HepG2 (cell line): ENCODE results near the gene SPTBN4. TPM values are rescaled to one million over a fixed set of nuclear protein-coding genes. Genes with fewer than 3 reads are reported as not detected.

Experiments used
- CAMTA2 ChIP-seq: sonication (generic); formaldehyde crosslinking; IDR thresholded peaks from 2 replicates; pipeline ENCODE4 v1.4.0; 2020; ENCODE audit warnings: mild to moderate bottlenecking, missing genetic modification reagents, borderline replicate concordance
- CENPT ChIP-seq: sonication (generic); formaldehyde crosslinking; IDR thresholded peaks from 2 replicates; pipeline ENCODE4 v1.8.0; 2022; ENCODE audit warnings: low read depth, mild to moderate bottlenecking, moderate library complexity, missing genetic modification reagents
- FLYWCH1 ChIP-seq: sonication (generic); formaldehyde crosslinking; IDR thresholded peaks from 2 replicates; pipeline ENCODE4 v1.8.1; 2023; ENCODE audit warnings: mild to moderate bottlenecking, missing genetic modification reagents
- FOXA3 ChIP-seq: IDR thresholded peaks from 2 replicates; pipeline ENCODE4 v1.6.1; 2016; ENCODE audit warnings: missing genetic modification reagents, missing compliant biosample characterization
- FOXJ3 ChIP-seq: sonication (generic); formaldehyde crosslinking; IDR thresholded peaks from 2 replicates; pipeline ENCODE4 v1.4.0; 2020; ENCODE audit warnings: missing genetic modification reagents, mild to moderate bottlenecking, borderline replicate concordance
- HCFC1 ChIP-seq: fragments of 150-350 bp; IDR thresholded peaks from 2 replicates; pipeline ENCODE4 v1.6.1; 2014; ENCODE audit warnings: low read depth, low read length
- HIVEP1 ChIP-seq: sonication (generic); formaldehyde crosslinking; IDR thresholded peaks from 2 replicates; pipeline ENCODE4 v1.4.0; 2020; ENCODE audit warnings: mild to moderate bottlenecking, missing genetic modification reagents
- KDM5A ChIP-seq: fragments of 200-600 bp; sonication (generic); IDR thresholded peaks from 2 replicates; pipeline ENCODE4 v1.7.0; 2018; ENCODE audit warnings: antibody characterized with exemption, mild to moderate bottlenecking, low read length, borderline replicate concordance
- KLF16 ChIP-seq, 2 experiments: sonication (generic) in 1 of 2; formaldehyde crosslinking in 1 of 2; IDR thresholded peaks; 2 replicates each; pipeline versions ENCODE4 v1.6.1 to v1.8.0; 2016 to 2023; ENCODE audit warnings: missing genetic modification reagents in 2 of 2, missing compliant biosample characterization in 1 of 2
- MTA1 ChIP-seq: sonication (generic); formaldehyde crosslinking; IDR thresholded peaks from 2 replicates; pipeline ENCODE4 v1.4.0; 2020; ENCODE audit warnings: missing genetic modification reagents, mild to moderate bottlenecking, borderline replicate concordance
- NFIB ChIP-seq: sonication (generic); formaldehyde crosslinking; IDR thresholded peaks from 2 replicates; pipeline ENCODE4 v1.9.0; 2021; ENCODE audit warnings: missing genetic modification reagents, mild to moderate bottlenecking, borderline replicate concordance
- SKI ChIP-seq: fragments of 450-650 bp; IDR thresholded peaks from one replicate; pipeline ENCODE4 v1.6.1; 2018; ENCODE audit warnings: mild to moderate bottlenecking; ENCODE audit not compliant: partially characterized antibody
- SMAD3 ChIP-seq: sonication (generic); formaldehyde crosslinking; IDR thresholded peaks from 2 replicates; pipeline ENCODE4 v1.4.0; 2020; ENCODE audit warnings: missing genetic modification reagents
- ZFP37 ChIP-seq: sonication (generic); formaldehyde crosslinking; IDR thresholded peaks from 2 replicates; pipeline ENCODE4 v1.4.0; 2020; ENCODE audit warnings: missing genetic modification reagents, borderline replicate concordance
- ZMAT3 ChIP-seq: sonication (generic); formaldehyde crosslinking; conservative IDR thresholded peaks from 2 replicates; pipeline ENCODE4 v1.7.0; 2021; ENCODE audit warnings: missing genetic modification reagents
- ZNF572 ChIP-seq: sonication (generic); formaldehyde crosslinking; IDR thresholded peaks from 2 replicates; pipeline ENCODE4 v1.5.1; 2020; ENCODE audit warnings: mild to moderate bottlenecking, missing genetic modification reagents
- ZNF720 ChIP-seq: sonication (generic); formaldehyde crosslinking; IDR thresholded peaks from 2 replicates; pipeline ENCODE4 v1.4.0; 2020; ENCODE audit warnings: missing genetic modification reagents
- ZNF749 ChIP-seq: sonication (generic); formaldehyde crosslinking; IDR thresholded peaks from 2 replicates; pipeline ENCODE4 v1.8.0; 2022; ENCODE audit warnings: mild to moderate bottlenecking, missing genetic modification reagents, moderate library complexity, borderline replicate concordance
- polyA plus RNA-seq, 8 experiments: library from polyadenylated mRNA; depleted of rRNA in 3 of 8; stranded (reverse) in 7 of 8; unstranded in 1 of 8; fragments of >200 nt; fragmentation: Illumina TruSeq in 4 of 8; extraction: Trizol in 4 of 8; gene quantifications; 2 replicates each; pipeline versions ENCODE4 v1.2.1 to v1.2.3, GENCODE V29; 2011 to 2016; ENCODE audit warnings: low read depth in 4 of 8, missing spikeins in 1 of 8, mixed read lengths in 1 of 8; ENCODE audit not compliant: insufficient read depth in 1 of 8
- total RNA-seq, 5 experiments: library from RNA; depleted of rRNA; stranded (reverse); fragments of >200 nt; fragmentation: Illumina TruSeq; extraction: Trizol; gene quantifications; 2 replicates each; pipeline ENCODE4 v1.2.3, GENCODE V29; 2016; ENCODE audit warnings: low read depth in 1 of 5
- TF ChIP-seq, protein P1 (sequence below): sonication (generic); formaldehyde crosslinking; IDR thresholded peaks from 2 replicates; pipeline ENCODE4 v1.8.1; 2023; ENCODE audit warnings: mild to moderate bottlenecking, missing genetic modification reagents
- TF ChIP-seq, protein P2 (sequence below): sonication (generic); formaldehyde crosslinking; conservative IDR thresholded peaks from 2 replicates; pipeline ENCODE4 v1.8.0; 2022; ENCODE audit warnings: low read depth, missing genetic modification reagents
- TF ChIP-seq, protein P3 (sequence below): sonication (generic); formaldehyde crosslinking; IDR thresholded peaks from 2 replicates; pipeline ENCODE4 v1.4.0; 2020; ENCODE audit warnings: mild to moderate bottlenecking, missing genetic modification reagents, borderline replicate concordance

The SPTBN4 gene
- total and polyA plus RNA-seq, 2 of the 13 experiments (the other 11 are each of a cell fraction or from before 2014, with no cell fraction given): 0.11 TPM

DNA sequence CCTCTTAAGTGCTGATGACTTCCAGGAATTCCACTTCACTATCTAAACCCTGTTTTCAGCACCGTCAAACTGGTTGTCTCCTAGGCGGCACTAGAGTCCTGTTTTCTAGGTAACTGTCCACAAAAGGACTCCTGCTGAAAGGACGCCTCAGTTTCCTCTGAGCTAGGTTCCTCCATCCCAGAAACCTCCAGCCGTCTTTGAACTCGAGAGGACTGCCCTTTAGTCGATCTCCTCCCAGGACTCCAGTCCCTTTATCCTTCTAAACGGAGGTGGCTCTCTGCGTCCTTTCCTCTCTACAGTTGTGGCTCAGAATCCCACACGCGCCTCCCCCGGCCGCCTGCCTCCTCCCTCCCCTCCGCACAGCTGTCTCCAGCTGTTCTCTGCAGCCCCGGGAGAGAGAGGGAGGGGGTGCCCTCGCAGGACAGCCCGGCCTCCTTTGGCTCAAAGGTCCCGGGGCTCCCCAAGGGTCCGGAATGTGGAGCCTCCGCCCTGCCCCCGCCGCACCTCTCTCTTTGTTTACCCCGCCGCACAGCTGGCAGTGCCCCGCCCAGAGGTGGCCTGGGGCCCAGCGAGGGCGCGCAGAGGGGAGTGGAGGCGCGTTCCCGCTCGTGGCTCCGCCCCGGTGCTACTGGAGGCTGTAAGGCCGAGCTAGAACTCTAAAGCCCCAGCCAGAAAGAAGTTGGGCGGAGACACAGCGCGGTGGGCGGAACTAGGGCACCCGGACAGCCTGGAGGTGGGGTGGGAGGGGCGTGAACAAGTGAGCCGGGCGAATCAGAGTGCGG is 136.8 kb downstream of the SPTBN4 start (continued):
- TF ChIP-seq, protein P1, sequence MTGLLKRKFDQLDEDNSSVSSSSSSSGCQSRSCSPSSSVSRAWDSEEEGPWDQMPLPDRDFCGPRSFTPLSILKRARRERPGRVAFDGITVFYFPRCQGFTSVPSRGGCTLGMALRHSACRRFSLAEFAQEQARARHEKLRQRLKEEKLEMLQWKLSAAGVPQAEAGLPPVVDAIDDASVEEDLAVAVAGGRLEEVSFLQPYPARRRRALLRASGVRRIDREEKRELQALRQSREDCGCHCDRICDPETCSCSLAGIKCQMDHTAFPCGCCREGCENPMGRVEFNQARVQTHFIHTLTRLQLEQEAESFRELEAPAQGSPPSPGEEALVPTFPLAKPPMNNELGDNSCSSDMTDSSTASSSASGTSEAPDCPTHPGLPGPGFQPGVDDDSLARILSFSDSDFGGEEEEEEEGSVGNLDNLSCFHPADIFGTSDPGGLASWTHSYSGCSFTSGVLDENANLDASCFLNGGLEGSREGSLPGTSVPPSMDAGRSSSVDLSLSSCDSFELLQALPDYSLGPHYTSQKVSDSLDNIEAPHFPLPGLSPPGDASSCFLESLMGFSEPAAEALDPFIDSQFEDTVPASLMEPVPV (CRISPR knock-in tag): no peak
- no peak for TF ChIP-seq ZFP37 (CRISPR knock-in tag)
- TF ChIP-seq FLYWCH1: no peak
- TF ChIP-seq MTA1 (CRISPR knock-in tag): peak; percentile 95
- no peak; the same call in 1 of the 2 replicates for TF ChIP-seq KDM5A
- TF ChIP-seq CENPT: no peak
- 0 out of 2 replicates have a peak, but pooled peaks have one; percentile 84 for TF ChIP-seq ZNF572 (CRISPR knock-in tag)
- TF ChIP-seq ZNF720 (CRISPR knock-in tag): 0 out of 2 replicates have a peak, but pooled peaks have one; percentile 30
- no peak for TF ChIP-seq CAMTA2
- peak; percentile 95 for TF ChIP-seq SKI
- no peak for TF ChIP-seq NFIB
- TF ChIP-seq ZMAT3 (CRISPR knock-in tag): no peak; the same call in 1 of the 2 replicates
- TF ChIP-seq FOXA3 (CRISPR knock-in tag): peak; percentile 96
- TF ChIP-seq, protein P2, sequence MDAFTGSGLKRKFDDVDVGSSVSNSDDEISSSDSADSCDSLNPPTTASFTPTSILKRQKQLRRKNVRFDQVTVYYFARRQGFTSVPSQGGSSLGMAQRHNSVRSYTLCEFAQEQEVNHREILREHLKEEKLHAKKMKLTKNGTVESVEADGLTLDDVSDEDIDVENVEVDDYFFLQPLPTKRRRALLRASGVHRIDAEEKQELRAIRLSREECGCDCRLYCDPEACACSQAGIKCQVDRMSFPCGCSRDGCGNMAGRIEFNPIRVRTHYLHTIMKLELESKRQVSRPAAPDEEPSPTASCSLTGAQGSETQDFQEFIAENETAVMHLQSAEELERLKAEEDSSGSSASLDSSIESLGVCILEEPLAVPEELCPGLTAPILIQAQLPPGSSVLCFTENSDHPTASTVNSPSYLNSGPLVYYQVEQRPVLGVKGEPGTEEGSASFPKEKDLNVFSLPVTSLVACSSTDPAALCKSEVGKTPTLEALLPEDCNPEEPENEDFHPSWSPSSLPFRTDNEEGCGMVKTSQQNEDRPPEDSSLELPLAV (CRISPR knock-in tag): no peak
- TF ChIP-seq HCFC1: no peak
- peak; percentile 96 for TF ChIP-seq FOXJ3 (CRISPR knock-in tag)
- TF ChIP-seq KLF16 (CRISPR knock-in tag; IDR thresholded peaks at IDR 0.05): peak in 1 of 2 experiments; percentile 92; a peak in 1 of 4 replicates
- no peak for TF ChIP-seq ZNF749 (CRISPR knock-in tag)
- TF ChIP-seq SMAD3 (CRISPR knock-in tag): 0 out of 2 replicates have a peak, but pooled peaks have one; percentile 19
- peak; percentile 100 for TF ChIP-seq HIVEP1 (CRISPR knock-in tag)
- TF ChIP-seq, protein P3, sequence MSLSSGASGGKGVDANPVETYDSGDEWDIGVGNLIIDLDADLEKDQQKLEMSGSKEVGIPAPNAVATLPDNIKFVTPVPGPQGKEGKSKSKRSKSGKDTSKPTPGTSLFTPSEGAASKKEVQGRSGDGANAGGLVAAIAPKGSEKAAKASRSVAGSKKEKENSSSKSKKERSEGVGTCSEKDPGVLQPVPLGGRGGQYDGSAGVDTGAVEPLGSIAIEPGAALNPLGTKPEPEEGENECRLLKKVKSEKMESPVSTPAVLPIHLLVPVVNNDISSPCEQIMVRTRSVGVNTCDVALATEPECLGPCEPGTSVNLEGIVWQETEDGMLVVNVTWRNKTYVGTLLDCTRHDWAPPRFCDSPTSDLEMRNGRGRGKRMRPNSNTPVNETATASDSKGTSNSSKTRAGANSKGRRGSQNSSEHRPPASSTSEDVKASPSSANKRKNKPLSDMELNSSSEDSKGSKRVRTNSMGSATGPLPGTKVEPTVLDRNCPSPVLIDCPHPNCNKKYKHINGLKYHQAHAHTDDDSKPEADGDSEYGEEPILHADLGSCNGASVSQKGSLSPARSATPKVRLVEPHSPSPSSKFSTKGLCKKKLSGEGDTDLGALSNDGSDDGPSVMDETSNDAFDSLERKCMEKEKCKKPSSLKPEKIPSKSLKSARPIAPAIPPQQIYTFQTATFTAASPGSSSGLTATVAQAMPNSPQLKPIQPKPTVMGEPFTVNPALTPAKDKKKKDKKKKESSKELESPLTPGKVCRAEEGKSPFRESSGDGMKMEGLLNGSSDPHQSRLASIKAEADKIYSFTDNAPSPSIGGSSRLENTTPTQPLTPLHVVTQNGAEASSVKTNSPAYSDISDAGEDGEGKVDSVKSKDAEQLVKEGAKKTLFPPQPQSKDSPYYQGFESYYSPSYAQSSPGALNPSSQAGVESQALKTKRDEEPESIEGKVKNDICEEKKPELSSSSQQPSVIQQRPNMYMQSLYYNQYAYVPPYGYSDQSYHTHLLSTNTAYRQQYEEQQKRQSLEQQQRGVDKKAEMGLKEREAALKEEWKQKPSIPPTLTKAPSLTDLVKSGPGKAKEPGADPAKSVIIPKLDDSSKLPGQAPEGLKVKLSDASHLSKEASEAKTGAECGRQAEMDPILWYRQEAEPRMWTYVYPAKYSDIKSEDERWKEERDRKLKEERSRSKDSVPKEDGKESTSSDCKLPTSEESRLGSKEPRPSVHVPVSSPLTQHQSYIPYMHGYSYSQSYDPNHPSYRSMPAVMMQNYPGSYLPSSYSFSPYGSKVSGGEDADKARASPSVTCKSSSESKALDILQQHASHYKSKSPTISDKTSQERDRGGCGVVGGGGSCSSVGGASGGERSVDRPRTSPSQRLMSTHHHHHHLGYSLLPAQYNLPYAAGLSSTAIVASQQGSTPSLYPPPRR (CRISPR knock-in tag): peak; percentile 83
